HFF-Myc (cell line): ENCODE data around the gene CAMTA1.

Source experiments
- DNase-seq: peaks from one replicate; pipeline ENCODE4 v3.0.0-alpha.2; 2011; ENCODE audit warnings: low read depth; ENCODE audit errors: extremely low read depth
- H3K4me3 ChIP-seq: replicated peaks from 2 replicates; pipeline ENCODE4 v1.5.1; 2011; ENCODE audit warnings: low read depth, mild to moderate bottlenecking, control low read depth, low read length
- TF ChIP-seq, protein P1 (sequence below): IDR thresholded peaks from 2 replicates; pipeline ENCODE4 v1.5.1; 2012; ENCODE audit warnings: mild to moderate bottlenecking, low read depth, low read length, control low read depth; ENCODE audit errors: missing control alignments

The CAMTA1 gene

DNA sequence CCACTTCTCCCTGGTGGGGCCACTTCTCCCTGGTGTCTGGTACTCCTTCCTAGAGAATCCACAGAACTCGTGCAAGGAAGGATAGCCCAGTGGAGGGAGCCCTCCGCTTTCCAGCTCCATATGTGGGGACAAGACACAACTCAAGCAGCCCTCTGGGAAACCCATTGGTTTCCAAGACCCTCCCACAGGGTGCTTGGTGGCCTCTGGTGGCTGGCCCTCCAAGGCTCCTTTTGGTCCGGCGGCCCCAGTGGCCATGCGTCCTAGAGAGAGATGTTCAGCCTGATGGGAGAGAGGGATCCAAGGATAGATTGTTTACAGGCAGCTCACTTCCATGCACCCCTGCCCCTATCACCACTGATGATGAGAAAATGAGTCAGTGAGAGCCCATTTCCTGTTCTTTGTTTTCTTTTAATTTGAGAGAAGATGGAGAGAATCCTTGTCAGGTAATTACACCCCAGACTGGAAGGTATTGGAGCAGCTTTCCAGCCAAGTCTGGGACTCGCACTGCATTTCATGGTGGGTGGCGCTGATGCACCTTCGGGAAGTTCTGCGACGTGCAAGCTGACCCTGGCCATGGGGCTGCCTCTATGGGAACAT is 499.7 kb downstream of the CAMTA1 start:
- TF ChIP-seq, protein P1, sequence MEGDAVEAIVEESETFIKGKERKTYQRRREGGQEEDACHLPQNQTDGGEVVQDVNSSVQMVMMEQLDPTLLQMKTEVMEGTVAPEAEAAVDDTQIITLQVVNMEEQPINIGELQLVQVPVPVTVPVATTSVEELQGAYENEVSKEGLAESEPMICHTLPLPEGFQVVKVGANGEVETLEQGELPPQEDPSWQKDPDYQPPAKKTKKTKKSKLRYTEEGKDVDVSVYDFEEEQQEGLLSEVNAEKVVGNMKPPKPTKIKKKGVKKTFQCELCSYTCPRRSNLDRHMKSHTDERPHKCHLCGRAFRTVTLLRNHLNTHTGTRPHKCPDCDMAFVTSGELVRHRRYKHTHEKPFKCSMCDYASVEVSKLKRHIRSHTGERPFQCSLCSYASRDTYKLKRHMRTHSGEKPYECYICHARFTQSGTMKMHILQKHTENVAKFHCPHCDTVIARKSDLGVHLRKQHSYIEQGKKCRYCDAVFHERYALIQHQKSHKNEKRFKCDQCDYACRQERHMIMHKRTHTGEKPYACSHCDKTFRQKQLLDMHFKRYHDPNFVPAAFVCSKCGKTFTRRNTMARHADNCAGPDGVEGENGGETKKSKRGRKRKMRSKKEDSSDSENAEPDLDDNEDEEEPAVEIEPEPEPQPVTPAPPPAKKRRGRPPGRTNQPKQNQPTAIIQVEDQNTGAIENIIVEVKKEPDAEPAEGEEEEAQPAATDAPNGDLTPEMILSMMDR = no peak
- no peak for DNase-seq
- H3K4me3 ChIP-seq = no peak overlapping the region

DNA sequence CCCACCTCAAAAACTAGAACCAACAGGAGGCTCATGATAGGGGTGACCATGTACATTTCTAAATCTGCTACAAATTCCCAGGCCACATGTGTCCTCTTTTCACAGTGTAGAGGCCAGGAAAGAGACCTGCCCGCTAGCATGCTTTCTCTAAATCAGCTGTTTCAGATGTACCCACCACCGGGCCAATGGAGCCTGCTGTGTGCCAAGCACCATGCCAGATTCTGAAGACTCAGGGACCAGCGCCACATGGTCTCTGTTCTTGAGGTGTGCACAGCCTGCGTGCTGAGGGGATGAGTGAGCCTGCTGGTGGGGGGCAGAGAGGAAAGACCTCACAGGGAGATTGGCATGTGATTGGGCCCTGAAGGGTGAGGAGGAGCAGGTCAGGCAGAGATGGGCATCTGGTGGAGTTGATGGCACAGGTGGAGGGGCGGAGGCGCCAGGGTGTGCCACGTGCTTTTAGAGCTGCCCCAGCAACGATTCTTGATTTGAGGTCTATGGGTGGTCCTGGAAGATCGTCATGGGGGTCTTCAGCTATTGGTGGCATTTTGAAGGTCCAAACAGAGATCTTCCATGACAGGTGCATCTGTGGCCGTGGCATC is 500.7 kb downstream of the CAMTA1 start:
- H3K4me3 ChIP-seq = no peak overlapping the region
- no peak for DNase-seq
- TF ChIP-seq, protein P1 = no peak

DNA sequence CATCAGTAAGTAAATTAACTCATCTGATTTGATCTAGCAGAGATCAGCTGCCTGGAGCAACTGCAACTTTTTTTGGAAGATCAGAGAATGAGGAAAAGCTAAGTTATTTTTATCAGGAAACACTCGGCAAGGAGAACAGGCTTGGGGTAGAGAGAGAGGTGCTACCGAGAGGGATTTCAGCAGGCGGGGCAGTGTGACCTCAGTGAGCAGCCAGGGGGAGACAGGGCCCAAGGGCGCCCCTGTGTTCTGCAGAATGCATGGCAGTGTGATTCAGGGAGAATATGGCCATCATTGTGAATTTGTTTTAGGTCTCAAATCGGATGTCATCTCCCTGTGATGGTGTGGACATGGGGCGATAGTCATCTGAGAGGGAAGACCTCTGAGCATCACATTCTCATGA is 501.8 kb downstream of the CAMTA1 start:
- no peak overlapping the region for H3K4me3 ChIP-seq
- TF ChIP-seq, protein P1 = no peak
- no peak for DNase-seq

DNA sequence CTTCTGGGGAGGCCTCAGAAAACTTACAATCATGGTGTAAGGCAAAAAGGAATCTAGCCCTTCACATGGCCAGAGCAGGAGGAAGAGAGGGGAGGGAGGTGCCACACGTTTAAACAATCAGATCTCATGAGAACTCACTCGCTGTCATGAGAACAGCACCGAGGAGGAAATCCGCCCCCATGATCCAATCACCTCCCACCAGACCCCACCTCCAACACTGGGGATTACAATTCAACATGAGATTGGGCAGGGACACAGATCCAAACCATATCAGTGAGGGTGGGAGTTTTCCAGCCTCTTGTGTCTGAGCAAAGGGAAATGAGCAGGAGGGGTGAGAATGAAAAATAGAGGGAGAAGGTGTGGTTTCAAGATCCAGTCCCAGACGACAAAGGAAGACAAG is 503.7 kb downstream of the CAMTA1 start:
- DNase-seq = no peak
- no peak overlapping the region for H3K4me3 ChIP-seq
- TF ChIP-seq, protein P1 = no peak

DNA sequence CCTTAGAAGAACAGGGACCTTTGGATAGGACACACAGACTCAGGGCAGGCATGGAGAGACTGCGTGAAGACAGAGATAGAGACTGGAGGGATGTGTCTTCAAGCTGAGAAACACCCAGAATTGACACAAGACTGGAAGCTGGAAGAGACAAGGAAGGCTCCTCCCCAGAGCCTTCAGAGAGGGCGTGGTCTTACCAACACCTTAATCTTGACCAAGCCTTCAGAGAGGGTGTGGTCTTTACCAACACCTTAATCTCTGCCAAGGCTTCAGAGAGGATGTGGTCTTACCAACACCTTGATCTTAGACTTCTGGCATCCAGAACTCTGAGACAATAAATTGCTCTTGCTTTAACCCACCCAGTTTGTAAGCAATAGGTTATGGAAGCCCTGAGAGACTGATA is 504.4 kb downstream of the CAMTA1 start:
- TF ChIP-seq, protein P1 = no peak
- DNase-seq = no peak
- H3K4me3 ChIP-seq = no peak overlapping the region

DNA sequence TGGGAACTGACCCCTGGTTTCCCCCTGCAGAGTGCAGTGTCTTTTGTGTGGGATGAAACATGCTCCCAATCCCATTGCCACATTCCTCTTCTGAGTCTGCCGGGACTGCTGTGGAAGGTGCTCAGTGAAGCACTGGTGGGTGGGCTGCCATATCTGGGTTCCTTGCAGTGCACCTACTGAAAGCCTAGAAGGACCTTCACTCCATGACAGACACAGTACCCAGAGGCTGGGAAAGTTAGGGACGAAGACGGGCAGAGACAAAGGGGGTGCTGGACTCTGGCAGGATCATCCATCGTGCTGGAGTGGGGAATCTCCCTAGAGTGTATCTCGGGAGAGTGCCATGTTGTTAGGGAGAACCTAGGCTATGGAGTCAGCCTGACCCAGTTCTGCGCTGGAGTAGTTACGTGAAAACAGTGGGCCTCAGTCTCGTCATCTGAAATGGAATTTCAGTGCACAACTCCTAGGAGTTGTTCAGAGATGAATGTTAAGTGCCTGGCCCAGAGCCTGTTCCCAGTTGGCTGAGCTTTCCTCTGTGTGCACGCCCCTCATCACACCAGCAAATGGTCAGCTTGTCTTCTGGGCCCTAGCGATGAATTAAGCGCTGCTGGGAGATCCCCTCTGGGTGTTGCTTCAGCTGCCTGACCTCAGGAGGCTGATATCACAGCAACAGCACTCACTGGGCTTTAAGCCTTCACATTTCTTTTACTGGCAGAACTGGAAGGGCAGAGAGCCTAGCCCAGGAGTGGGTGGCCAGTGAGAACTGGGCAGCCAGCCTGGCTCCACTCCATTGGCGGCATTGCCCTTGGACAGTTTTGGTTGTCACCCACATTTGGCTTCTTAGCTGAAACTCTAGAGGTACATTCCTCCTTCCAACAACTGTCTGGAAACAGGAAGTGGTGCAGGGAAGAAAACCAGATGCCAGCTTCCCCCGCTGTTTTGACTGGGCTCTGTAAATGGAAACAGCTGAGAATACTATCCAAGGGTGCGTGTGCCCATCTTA is 506.0 kb downstream of the CAMTA1 start:
- DNase-seq = no peak

More for the DNA sequence above, 506.0 kb downstream of the CAMTA1 start:
- H3K4me3 ChIP-seq = no peak overlapping the region
- TF ChIP-seq, protein P1 = no peak
